Lower leg skin (tissue), 3 donors: ENCODE measurements around the gene GPR37.

Experiments used
- POLR2A ChIP-seq, 2 donors: fragments of 450-650 bp; IDR thresholded peaks; one replicate each; pipeline ENCODE4 v1.6.1; 2016 to 2017; ENCODE audit warnings: antibody characterized with exemption in 2 of 2, mild to moderate bottlenecking in 1 of 2, moderate library complexity in 1 of 2
- TF ChIP-seq, protein P1 (sequence below), 3 donors: fragments of 450-650 bp; IDR thresholded peaks; one replicate each; pipeline ENCODE4 v1.5.1; 2016; ENCODE audit warnings: antibody characterized with exemption in 3 of 3, mild to moderate bottlenecking in 3 of 3, moderate library complexity in 2 of 3

DNA sequence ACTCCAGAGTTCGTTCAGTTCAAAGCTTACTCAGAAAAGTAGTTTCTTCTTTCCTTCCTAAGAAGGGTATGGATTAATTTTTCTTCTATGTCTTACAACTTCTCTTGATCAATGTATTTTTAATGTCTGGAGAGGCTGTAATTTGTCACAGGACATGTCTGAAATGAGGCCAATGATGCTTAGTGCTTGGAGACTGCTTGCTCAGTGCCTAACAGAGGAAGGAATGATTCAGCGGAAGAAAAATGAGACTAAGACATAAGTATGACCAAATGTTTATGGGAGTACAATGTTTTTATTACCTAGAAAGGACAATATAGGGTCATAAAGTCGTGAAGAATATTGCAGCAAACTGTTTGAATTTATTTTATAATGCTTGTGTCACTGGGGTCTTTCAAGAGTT lies 43.3 kb downstream of the GPR37 start:
- TF ChIP-seq, protein P1, sequence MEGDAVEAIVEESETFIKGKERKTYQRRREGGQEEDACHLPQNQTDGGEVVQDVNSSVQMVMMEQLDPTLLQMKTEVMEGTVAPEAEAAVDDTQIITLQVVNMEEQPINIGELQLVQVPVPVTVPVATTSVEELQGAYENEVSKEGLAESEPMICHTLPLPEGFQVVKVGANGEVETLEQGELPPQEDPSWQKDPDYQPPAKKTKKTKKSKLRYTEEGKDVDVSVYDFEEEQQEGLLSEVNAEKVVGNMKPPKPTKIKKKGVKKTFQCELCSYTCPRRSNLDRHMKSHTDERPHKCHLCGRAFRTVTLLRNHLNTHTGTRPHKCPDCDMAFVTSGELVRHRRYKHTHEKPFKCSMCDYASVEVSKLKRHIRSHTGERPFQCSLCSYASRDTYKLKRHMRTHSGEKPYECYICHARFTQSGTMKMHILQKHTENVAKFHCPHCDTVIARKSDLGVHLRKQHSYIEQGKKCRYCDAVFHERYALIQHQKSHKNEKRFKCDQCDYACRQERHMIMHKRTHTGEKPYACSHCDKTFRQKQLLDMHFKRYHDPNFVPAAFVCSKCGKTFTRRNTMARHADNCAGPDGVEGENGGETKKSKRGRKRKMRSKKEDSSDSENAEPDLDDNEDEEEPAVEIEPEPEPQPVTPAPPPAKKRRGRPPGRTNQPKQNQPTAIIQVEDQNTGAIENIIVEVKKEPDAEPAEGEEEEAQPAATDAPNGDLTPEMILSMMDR (IDR thresholded peaks at IDR 0.05): no peak
- TF ChIP-seq POLR2A (IDR thresholded peaks at IDR 0.05): no peak
